Activated CD4-positive, alpha-beta T cell treated with anti-CD3 and anti-CD28 coated beads, Interleukin-2, Interleukin-4, amounts not matched to agents 100 ng/mL and 50 ng/mL, durations not matched to agents 16 hours and 8 hours (primary cell): ENCODE data around the gene METRNL.
A peak's percentile ranks its signal among the peaks of the same experiment; 100 is the strongest.
"Not testable (repeated sequence)": the region's sequence is repeated elsewhere in the genome, so short reads cannot be mapped to it uniquely, and the experiment has no call there.

Experiments
- DNase-seq: peaks from one replicate; pipeline ENCODE4 v3.0.0-alpha.2; 2020; ENCODE audit warnings: low spot score

Gene METRNL

GRCh38 chr17:83079352-83079747 is at the start of gene METRNL:
Gene METRNL (plus strand): TSS chr17:83079609. CDS start chr17:83079816, 207 bp downstream.
- peak; percentile 59 for DNase-seq

GRCh38 chr17:83030432-83030831 is 49.0 kb upstream of the METRNL start:
- no peak for DNase-seq

GRCh38 chr17:83031321-83031945 is 48.0 kb upstream of the METRNL start:
- no peak for DNase-seq

GRCh38 chr17:83031946-83032451 is 47.4 kb upstream of the METRNL start:
- not testable (repeated sequence) for DNase-seq

GRCh38 chr17:83032781-83033180 is 46.6 kb upstream of the METRNL start:
- DNase-seq: no peak

- DNase-seq: no peak
Observed at GRCh38 chr17:83034525-83034924, 44.9 kb upstream of the METRNL start.

GRCh38 chr17:83035722-83036121 is 43.7 kb upstream of the METRNL start:
- DNase-seq: no peak

GRCh38 chr17:83036193-83036592 is 43.2 kb upstream of the METRNL start:
- no peak for DNase-seq

GRCh38 chr17:83036666-83037065 is 42.7 kb upstream of the METRNL start:
- no peak for DNase-seq

- no peak for DNase-seq
Observed at GRCh38 chr17:83037084-83037873, 42.1 kb upstream of the METRNL start.

GRCh38 chr17:83037874-83038165 is 41.6 kb upstream of the METRNL start:
- DNase-seq: no peak

GRCh38 chr17:83038983-83039382 is 40.4 kb upstream of the METRNL start:
- DNase-seq: not testable (repeated sequence)

- no peak for DNase-seq
Observed at GRCh38 chr17:83041305-83041704, 38.1 kb upstream of the METRNL start.

- no peak for DNase-seq
Observed at GRCh38 chr17:83042522-83043158, 36.8 kb upstream of the METRNL start.

GRCh38 chr17:83044479-83044878 is 34.9 kb upstream of the METRNL start:
- DNase-seq: not testable (repeated sequence)

GRCh38 chr17:83046448-83047181 is 32.8 kb upstream of the METRNL start:
- no peak for DNase-seq

- no peak for DNase-seq
Observed at GRCh38 chr17:83047182-83047478, 32.3 kb upstream of the METRNL start.

- DNase-seq: not testable (repeated sequence)
Observed at GRCh38 chr17:83047818-83048475, 31.5 kb upstream of the METRNL start.

GRCh38 chr17:83050651-83051395 is 28.6 kb upstream of the METRNL start:
- DNase-seq: no peak

GRCh38 chr17:83051396-83052240 is 27.8 kb upstream of the METRNL start:
- peak; percentile 97 for DNase-seq

- DNase-seq: no peak
Observed at GRCh38 chr17:83052241-83052564, 27.2 kb upstream of the METRNL start.
